GM10847 (cell line): Measurements from ENCODE around the gene PPM1D.

ENCODE experiments used
- POLR2A ChIP-seq: IDR thresholded peaks from 2 replicates; pipeline ENCODE4 v1.6.1; 2011; ENCODE audit not compliant: insufficient read length; ENCODE audit errors: extremely low read depth

PPM1D gene

GRCh38 chr17:60585887-60586286 is 14.1 kb upstream of the PPM1D start:
- TF ChIP-seq POLR2A = no peak

DNA sequence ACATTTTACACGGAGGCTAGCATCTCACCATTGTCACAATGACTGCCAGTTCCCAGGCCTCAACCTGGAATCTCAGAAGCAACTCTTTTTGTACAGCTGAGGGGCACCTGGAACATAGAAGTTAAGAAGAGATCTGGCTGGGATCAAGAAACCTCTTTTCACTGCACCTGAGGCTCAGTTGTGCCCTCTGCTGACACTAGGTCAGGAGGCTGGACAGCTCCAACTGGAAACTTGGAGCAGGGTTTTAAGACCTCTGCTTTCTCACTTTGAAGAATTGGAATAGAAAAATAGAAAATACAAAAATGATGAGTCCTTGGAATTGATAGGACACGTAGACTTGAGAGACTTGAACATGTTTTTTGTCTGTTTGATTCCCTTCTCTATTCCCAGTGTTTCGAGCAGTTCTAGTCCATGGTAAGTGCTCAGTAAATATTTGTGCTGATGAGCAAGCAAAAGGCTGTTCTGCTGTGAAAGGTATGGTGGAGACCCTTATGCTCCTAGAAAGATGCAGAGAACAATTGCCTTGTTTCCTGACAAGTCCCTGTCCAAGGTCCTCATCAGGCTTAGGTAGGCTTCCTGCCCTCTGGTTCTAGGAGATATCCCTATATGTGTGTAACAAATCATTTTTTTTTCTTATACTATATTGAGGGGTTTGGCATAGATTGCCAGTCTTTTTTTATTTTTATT is 13.6 kb upstream of the PPM1D start:
- TF ChIP-seq POLR2A = no peak

- TF ChIP-seq POLR2A = no peak
Observed at GRCh38 chr17:60590070-60590469, 9.9 kb upstream of the PPM1D start.

- TF ChIP-seq POLR2A = no peak
Observed at GRCh38 chr17:60592750-60593149, 7.2 kb upstream of the PPM1D start.

DNA sequence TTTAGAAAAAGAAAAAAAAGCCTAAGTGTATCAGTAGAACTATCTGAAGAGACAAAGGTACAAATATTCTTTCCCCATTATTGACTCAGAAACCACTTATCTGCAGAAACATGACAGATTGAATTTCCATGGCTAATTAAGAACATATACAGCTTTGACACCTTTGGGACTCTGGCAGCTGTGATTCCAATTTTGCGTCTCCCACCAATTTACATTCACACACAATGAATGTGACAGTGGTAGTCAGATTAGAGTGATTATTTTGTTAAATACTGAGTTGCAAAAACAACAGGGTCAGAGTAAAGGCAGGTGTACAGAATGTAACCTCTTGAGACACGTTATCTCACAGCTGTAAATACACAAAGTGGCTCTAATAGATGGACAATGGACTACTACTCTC is 5.3 kb upstream of the PPM1D start:
- TF ChIP-seq POLR2A = no peak

DNA sequence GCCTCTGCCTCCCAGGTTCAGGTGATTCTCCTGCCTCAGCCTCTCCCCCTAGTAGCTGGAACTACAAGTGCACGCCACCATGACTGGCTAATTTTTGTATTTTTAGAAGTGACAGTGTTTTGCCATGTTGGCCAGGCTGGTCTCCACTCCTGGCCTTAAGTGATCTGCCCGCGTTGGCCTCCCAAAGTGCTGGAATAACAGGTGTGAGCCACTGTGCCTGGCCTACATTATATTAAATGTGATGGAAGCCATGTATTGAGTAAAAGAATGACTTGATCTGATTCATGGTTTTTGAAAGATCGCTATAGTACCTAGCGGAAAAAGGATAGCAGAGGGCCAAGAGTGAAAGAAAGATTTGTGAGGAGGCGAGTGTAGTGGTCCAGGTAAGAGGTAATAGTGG is 2.7 kb upstream of the PPM1D start:
- no peak for TF ChIP-seq POLR2A

DNA sequence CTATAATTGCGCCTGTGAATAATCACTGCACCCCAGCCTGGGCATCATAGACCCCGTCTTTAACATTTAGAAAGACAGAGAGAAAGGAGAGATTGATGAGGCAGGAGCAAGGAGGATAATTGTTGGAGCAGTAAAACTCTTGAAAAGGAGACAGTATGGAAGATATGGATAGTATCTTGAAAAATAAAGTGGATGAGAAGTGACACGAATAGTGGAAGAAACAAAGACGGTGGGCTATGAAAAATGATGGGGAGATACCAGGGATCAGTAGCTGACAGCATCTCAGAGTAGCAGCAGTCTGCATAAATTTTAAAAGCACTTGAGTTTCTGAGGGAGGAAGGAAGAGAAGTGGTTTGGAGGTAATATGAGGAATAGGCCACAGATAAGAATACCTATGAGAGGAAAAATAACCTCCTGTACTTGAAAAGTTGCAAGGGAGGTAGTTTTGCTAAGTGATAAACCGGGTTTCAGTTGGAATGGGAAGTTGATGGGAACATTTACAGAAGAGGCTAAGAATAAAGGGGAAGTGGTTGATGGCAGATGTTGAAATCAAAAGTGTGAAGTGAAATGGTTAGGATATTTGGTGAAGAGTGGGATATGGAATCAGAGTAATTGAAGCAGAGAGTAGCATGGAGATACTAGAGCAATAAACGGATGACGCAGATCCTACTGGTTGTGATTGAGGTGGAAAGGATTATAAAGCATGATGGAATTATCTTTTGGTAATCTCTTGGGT is 1.8 kb upstream of the PPM1D start:
- TF ChIP-seq POLR2A = no peak

DNA sequence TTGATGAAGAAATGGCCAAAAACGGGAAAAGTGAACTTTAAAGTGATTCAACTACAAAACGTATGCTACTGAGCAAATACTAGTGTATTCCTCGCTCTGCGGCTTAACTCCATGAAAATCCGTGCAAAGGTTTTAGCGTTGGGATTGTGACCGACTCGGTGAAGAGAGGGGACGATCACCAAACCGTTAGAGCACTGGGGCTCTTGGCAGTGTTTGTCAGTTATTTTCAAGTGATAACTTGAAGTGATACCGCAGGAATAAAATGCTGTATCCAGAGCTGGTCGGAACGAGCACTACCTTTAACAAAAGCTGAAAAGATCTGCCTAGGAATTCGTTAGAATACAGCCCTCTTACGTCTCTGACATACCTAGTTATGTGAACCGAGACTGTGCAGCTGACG is 773 bp upstream of the PPM1D start:
- no peak for TF ChIP-seq POLR2A

GRCh38 chr17:60600490-60601446 is 775 bp downstream of the PPM1D start:
- TF ChIP-seq POLR2A = no peak

GRCh38 chr17:60601447-60602384 is 1.7 kb downstream of the PPM1D start:
- TF ChIP-seq POLR2A = no peak

GRCh38 chr17:60602385-60602742 is 2.4 kb downstream of the PPM1D start:
- TF ChIP-seq POLR2A = no peak

DNA sequence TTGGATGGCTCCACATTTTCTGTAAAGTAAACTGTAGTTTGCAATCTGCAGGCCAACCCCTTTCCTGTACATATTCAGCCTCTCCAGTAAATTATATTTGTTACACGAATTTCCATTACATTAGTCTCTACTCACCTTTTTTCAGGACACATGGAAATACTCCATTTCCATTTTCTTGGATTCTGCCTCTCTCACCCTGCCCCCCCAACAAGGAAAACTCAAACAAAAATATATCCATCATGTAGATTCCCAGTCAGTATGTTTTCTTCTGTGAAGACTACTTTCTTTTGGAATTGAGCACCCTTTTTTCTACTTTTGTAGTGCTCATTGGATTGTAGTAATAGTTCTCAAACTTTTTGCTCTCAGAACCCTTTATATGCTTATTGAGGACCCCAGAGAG is 2.9 kb downstream of the PPM1D start:
- no peak for TF ChIP-seq POLR2A

- TF ChIP-seq POLR2A = no peak
Observed at GRCh38 chr17:60604686-60605334, 4.8 kb downstream of the PPM1D start.

- no peak for TF ChIP-seq POLR2A
Observed at GRCh38 chr17:60606036-60606435, 6.0 kb downstream of the PPM1D start.

DNA sequence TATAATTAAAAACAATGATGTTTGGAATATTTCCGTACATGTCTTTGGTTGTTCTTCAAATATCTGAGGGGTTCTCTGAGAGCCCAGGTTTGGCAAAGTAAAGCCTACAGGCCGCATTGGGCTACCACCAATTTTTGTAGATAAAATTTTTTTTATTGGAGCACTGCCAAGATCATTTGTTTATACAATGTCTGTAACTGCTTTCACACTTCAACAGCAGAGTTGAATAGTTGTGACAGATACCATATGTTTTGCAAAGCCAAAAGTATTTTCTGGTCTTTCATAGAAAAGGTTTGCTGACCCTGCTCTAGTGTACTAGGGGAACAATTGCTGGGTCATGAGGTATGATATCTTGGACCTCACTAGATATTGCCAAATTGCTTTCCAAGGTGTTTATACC is 10.5 kb downstream of the PPM1D start:
- no peak for TF ChIP-seq POLR2A

GRCh38 chr17:60613325-60613724 is 13.3 kb downstream of the PPM1D start:
- TF ChIP-seq POLR2A = no peak
